GM23248 (cell line): Measurements from ENCODE around the gene RAB3IL1. TPM values are rescaled to one million over a fixed set of nuclear protein-coding genes. Genes with fewer than 3 reads are reported as not detected.
"Not testable (repeated sequence)": the region's sequence is repeated elsewhere in the genome, so short reads cannot be mapped to it uniquely, and the experiment has no call there.

Source experiments
- DNase-seq: peaks from one replicate; pipeline ENCODE4 v3.0.0-alpha.2; 2015
- H2AFZ ChIP-seq: fragments of 200-600 bp; sonication (generic); 2 replicates; pipeline ENCODE4 v1.6.1; 2016; ENCODE audit warnings: antibody characterized with exemption
- H3F3A ChIP-seq: fragments of 200-600 bp; sonication (generic); 2 replicates; pipeline ENCODE4 v1.6.1; 2016; ENCODE audit warnings: mild to moderate bottlenecking, antibody characterized with exemption, mixed run types; ENCODE audit not compliant: insufficient read depth
- H3K27ac ChIP-seq: fragments of 200-600 bp; sonication (generic); 2 replicates; pipeline ENCODE4 v1.5.1; 2016; ENCODE audit warnings: mild to moderate bottlenecking
- H3K27me3 ChIP-seq: fragments of 200-600 bp; sonication (generic); replicated peaks from 2 replicates; pipeline ENCODE4 v1.6.1; 2016; ENCODE audit warnings: mild to moderate bottlenecking; ENCODE audit not compliant: insufficient read depth
- H3K36me3 ChIP-seq: fragments of 200-600 bp; sonication (generic); 2 replicates; pipeline ENCODE4 v1.6.1; 2016; ENCODE audit warnings: low read depth, mild to moderate bottlenecking
- H3K4me1 ChIP-seq: fragments of 200-600 bp; sonication (generic); 2 replicates; pipeline ENCODE4 v1.6.1; 2016; ENCODE audit warnings: mild to moderate bottlenecking; ENCODE audit not compliant: insufficient read depth
- H3K4me2 ChIP-seq: fragments of 200-600 bp; sonication (generic); one replicate; pipeline ENCODE4 v1.6.1; 2016; ENCODE audit warnings: mild to moderate bottlenecking; ENCODE audit not compliant: unreplicated experiment
- H3K4me3 ChIP-seq: fragments of 200-600 bp; sonication (generic); 2 replicates; pipeline ENCODE4 v1.5.1; 2016; ENCODE audit warnings: mild to moderate bottlenecking
- H3K79me2 ChIP-seq: fragments of 200-600 bp; sonication (generic); 2 replicates; pipeline ENCODE4 v1.6.1; 2016; ENCODE audit warnings: mild to moderate bottlenecking; ENCODE audit not compliant: insufficient read depth
- H3K9ac ChIP-seq: fragments of 200-600 bp; sonication (generic); 2 replicates; pipeline ENCODE4 v1.6.1; 2016; ENCODE audit warnings: mild to moderate bottlenecking
- H3K9me2 ChIP-seq: fragments of 200-600 bp; sonication (generic); 2 replicates; pipeline ENCODE4 v1.6.1; 2016; ENCODE audit warnings: mixed run types, mild to moderate bottlenecking, moderate library complexity; ENCODE audit not compliant: insufficient read depth
- H3K9me3 ChIP-seq: fragments of 200-600 bp; sonication (generic); one replicate; pipeline ENCODE4 v1.6.1; 2017; ENCODE audit warnings: low read depth
- H4K20me1 ChIP-seq: fragments of 200-600 bp; sonication (generic); 2 replicates; pipeline ENCODE4 v1.6.0; 2016; ENCODE audit not compliant: insufficient read depth
- EZH2 ChIP-seq: fragments of 200-600 bp; sonication (generic); IDR thresholded peaks from 2 replicates; pipeline ENCODE4 v1.6.1; 2018; ENCODE audit warnings: antibody characterized with exemption, mild to moderate bottlenecking; ENCODE audit not compliant: insufficient read depth, poor library complexity, severe bottlenecking
- EZH2phosphoT487 ChIP-seq: fragments of 200-600 bp; sonication (generic); IDR thresholded peaks from 2 replicates; pipeline ENCODE4 v1.6.1; 2018; ENCODE audit warnings: antibody characterized with exemption, moderate library complexity, mild to moderate bottlenecking, low read depth; ENCODE audit not compliant: insufficient read depth
- WGBS, 2 experiments: methylation state at CpG; one replicate each; pipeline ENCODE4 v1.1.6; 2015 to 2017; ENCODE audit warnings: low lambda C conversion rate in 2 of 2, low coverage in 1 of 2; ENCODE audit errors: missing lambda C conversion rate in 2 of 2; 5-methylcytosine and 5-hydroxymethylcytosine counted together
- in situ Hi-C: fragments of 300-500 bp; cut with MboI; formaldehyde crosslinking; loops from 2 replicates; pipeline ENCODE4 v1.15.0; 2020
- polyA plus RNA-seq: library from polyadenylated mRNA; unstranded; fragments of >200 nt; fragmentation: Nextera tagmentation; extraction: Ambion mirVana; gene quantifications from 2 replicates; pipeline ENCODE4 v1.2.1, GENCODE V29; 2016
- total RNA-seq: library from RNA; depleted of rRNA; stranded (reverse); fragments of >200 nt; shearing (Covaris generic); gene quantifications from 2 replicates; pipeline ENCODE4 v1.2.3, GENCODE V29; 2014

Gene RAB3IL1
- total and polyA plus RNA-seq, 2 experiments from 2014 or later: 3.3 to 6.6 TPM

GRCh38 chr11:61954106-61954850 lies 36.9 kb upstream of the RAB3IL1 start:
- H3K9ac ChIP-seq: peak overlapping the region; percentile 82
- H3K27me3 ChIP-seq: no peaks in the 10 kb centered on the region
- 85 to 90% methylated on average over 9 of the region's 9 CpGs for WGBS, 2 experiments
- peak overlapping the region; percentile 80 for H2AFZ ChIP-seq
- H3K4me3 ChIP-seq: peak overlapping the region; percentile 61; the same call in 1 of the 2 replicates
- H3K4me2 ChIP-seq: peak overlapping the region; percentile 79
- in situ Hi-C loops: no loop called here
- no peak for TF ChIP-seq EZH2
- TF ChIP-seq EZH2phosphoT487: no peak
- peak overlapping the region; percentile 78 for H3K27ac ChIP-seq
- DNase-seq: peak; percentile 60
- H3K36me3 ChIP-seq: 0 out of 2 replicates have a peak, but pooled peaks cover 4% of the 10 kb centered on the region
- no peaks in the 10 kb centered on the region for H3K9me3 ChIP-seq
- H3K79me2 ChIP-seq: no peaks in the 10 kb centered on the region
- H3K4me1 ChIP-seq: peaks cover 14% of the 10 kb centered on the region
- no peaks in the 10 kb centered on the region for H3K9me2 ChIP-seq
- H4K20me1 ChIP-seq: no peaks in the 10 kb centered on the region
- peaks cover 10% of the 10 kb centered on the region for H3F3A ChIP-seq

DNA sequence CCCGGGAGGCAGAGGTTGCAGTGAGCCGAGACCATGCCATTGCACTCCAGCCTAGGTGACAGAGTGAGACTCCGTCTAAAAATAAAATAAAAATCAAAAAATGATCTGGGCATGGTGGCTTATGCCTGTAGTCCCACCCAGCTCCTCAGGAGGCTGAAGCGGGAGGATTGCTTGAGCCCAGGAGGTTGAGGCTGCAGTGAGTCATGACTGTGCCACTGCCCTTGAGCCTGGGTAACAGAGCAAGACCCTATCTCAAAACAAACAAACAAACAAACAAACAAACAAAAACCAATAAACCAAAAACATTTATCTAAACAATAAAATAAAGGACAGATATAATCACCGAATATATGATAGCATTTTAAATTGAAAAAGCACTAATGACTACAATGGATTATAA lies 36.3 kb upstream of the RAB3IL1 start:
- H3K4me1 ChIP-seq: peaks cover 21% of the 10 kb centered on the region
- in situ Hi-C loops, H3K9me3 ChIP-seq, H3K4me3 ChIP-seq, H3K9me2 ChIP-seq, H4K20me1 ChIP-seq, H3K27me3 ChIP-seq, H3K4me2 ChIP-seq, H3K36me3 ChIP-seq, DNase-seq, H2AFZ ChIP-seq, H3K9ac ChIP-seq, H3K79me2 ChIP-seq: not testable (repeated sequence)
- WGBS, 2 experiments: 98 to 99% methylated on average over 5 of the region's 5 CpGs
- H3F3A ChIP-seq: peaks cover 10% of the 10 kb centered on the region
- peak overlapping the region; percentile 78 for H3K27ac ChIP-seq

- H3K9me2 ChIP-seq: no peaks in the 10 kb centered on the region
- H2AFZ ChIP-seq: no peak overlapping the region
- 0 out of 2 replicates have a peak, but pooled peaks cover 4% of the 10 kb centered on the region for H3K36me3 ChIP-seq
- H3K27ac ChIP-seq: no peak overlapping the region
- no peak overlapping the region for H3K4me3 ChIP-seq
- H3K9ac ChIP-seq: no peak overlapping the region
- H4K20me1 ChIP-seq: no peaks in the 10 kb centered on the region
- no peaks in the 10 kb centered on the region for H3K9me3 ChIP-seq
- WGBS, 2 experiments: 91 to 97% methylated on average over 3 of the region's 3 CpGs
- peaks cover 10% of the 10 kb centered on the region for H3F3A ChIP-seq
- H3K4me2 ChIP-seq: no peak overlapping the region
- H3K4me1 ChIP-seq: peaks cover 23% of the 10 kb centered on the region
- TF ChIP-seq EZH2phosphoT487: no peak
- TF ChIP-seq EZH2: no peak
- in situ Hi-C loops: no loop called here
- H3K79me2 ChIP-seq: no peaks in the 10 kb centered on the region
- no peaks in the 10 kb centered on the region for H3K27me3 ChIP-seq
- no peak for DNase-seq
These were observed 35.5 kb upstream of the RAB3IL1 start for GRCh38 chr11:61952882-61953281.

DNA sequence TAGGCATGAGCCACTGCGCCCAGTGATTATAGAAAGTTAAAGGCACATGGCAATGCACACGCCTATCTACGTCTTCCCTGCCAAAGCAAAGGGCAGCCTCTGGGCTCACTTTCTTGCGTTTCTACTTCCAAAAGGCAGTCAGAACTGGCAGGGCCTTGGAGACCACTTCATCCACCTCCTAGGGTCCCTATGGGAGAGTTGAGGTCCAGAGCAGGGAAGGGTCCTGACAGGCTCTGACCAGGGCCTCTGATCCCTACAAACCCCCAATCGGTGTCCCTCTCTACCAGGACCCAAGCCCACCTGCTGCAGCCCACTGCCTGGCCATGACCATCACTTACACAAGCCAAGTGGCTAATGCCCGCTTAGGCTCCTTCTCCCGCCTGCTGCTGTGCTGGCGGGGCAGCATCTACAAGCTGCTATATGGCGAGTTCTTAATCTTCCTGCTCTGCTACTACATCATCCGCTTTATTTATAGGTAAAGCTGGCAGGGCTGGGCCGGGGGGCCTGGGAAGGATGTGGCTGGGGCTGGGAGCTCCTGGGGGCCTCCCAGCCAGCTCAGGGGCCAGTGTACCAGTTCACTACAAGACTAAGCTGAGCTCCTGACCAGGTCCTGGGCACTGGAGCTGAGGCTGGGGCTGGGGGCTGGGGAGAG lies 34.2 kb upstream of the RAB3IL1 start:
- Histone ChIP-seq H3K9ac (no peak overlapping the region), H3K4me3 (no peak overlapping the region), H3K9me3 (no peaks in the 10 kb centered on the region), H3K4me2 (no peak overlapping the region), H3K79me2 (no peaks in the 10 kb centered on the region), H3K36me3 (0 out of 2 replicates have a peak, but pooled peaks cover under 1% of the 10 kb centered on the region), H3K27me3 (no peaks in the 10 kb centered on the region), H3F3A (peaks cover 10% of the 10 kb centered on the region), H3K27ac (no peak overlapping the region), H4K20me1 (no peaks in the 10 kb centered on the region), H2AFZ (no peak overlapping the region), H3K9me2 (no peaks in the 10 kb centered on the region), H3K4me1 (peaks cover 27% of the 10 kb centered on the region)
- no peak for DNase-seq
- TF ChIP-seq EZH2phosphoT487 (no peak), EZH2 (no peak)
- 87 to 91% methylated on average over 11 of the region's 11 CpGs for WGBS, 2 experiments
- in situ Hi-C loops: no loop called here
